Epithelial cell of esophagus (primary cell): ENCODE measurements around the gene KIF1A.

Experiments used
- DNase-seq: peaks from one replicate; pipeline ENCODE4 v3.0.0; 2010; ENCODE audit warnings: low read depth
- H3K4me3 ChIP-seq: 2 replicates; pipeline ENCODE4 v1.5.1; 2011; ENCODE audit warnings: mild to moderate bottlenecking, low read length, control low read depth
- TF ChIP-seq, protein P1 (sequence below): IDR thresholded peaks from 2 replicates; pipeline ENCODE4 v1.5.1; 2011; ENCODE audit warnings: low read depth, mild to moderate bottlenecking, low read length, control low read depth, inconsistent platforms; ENCODE audit not compliant: insufficient read depth; ENCODE audit errors: missing control alignments

The KIF1A gene

DNA sequence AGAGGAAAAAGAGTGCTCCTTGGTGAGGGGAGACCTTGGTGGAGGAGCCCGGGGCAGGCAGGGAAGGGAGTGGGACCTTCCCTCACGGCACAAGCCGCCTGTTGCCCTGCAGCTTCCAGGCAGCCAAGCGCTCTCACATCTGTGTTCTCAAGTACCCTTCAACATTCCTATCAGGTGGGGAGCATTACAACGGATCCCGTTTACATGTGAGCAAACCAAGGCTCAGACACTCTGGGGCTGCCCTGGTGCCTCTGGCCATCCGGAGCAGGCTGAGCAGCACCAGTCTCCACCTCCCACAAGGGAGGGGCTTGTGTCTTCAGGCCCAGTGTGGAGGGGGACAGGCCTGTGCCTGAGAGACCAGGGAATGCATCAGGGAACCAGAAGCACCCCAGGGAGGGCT is 70.5 kb downstream of the KIF1A start:
- DNase-seq = no peak
- TF ChIP-seq, protein P1, sequence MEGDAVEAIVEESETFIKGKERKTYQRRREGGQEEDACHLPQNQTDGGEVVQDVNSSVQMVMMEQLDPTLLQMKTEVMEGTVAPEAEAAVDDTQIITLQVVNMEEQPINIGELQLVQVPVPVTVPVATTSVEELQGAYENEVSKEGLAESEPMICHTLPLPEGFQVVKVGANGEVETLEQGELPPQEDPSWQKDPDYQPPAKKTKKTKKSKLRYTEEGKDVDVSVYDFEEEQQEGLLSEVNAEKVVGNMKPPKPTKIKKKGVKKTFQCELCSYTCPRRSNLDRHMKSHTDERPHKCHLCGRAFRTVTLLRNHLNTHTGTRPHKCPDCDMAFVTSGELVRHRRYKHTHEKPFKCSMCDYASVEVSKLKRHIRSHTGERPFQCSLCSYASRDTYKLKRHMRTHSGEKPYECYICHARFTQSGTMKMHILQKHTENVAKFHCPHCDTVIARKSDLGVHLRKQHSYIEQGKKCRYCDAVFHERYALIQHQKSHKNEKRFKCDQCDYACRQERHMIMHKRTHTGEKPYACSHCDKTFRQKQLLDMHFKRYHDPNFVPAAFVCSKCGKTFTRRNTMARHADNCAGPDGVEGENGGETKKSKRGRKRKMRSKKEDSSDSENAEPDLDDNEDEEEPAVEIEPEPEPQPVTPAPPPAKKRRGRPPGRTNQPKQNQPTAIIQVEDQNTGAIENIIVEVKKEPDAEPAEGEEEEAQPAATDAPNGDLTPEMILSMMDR = no peak
- H3K4me3 ChIP-seq = no peak overlapping the region

DNA sequence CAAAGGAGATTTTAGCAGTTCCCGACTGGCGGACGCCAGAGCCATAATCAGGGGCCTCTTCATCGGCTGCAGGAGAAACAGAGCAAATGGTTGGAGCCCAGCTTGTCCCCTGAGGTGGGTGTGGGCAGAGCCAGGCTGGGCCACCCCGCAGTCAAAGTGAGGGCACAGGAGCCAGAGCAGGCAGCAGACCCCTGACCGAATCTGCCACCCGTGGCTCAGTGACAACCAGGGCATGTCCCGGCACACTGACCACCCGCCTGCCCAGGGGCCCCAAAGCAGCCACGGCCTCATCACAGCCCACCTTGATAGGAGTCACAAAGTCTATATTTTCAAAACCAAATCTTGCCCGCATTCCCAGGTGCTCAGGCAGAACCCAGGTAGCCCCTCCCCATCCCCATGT is 72.8 kb downstream of the KIF1A start:
- no peak for DNase-seq
- TF ChIP-seq, protein P1 = no peak

DNA sequence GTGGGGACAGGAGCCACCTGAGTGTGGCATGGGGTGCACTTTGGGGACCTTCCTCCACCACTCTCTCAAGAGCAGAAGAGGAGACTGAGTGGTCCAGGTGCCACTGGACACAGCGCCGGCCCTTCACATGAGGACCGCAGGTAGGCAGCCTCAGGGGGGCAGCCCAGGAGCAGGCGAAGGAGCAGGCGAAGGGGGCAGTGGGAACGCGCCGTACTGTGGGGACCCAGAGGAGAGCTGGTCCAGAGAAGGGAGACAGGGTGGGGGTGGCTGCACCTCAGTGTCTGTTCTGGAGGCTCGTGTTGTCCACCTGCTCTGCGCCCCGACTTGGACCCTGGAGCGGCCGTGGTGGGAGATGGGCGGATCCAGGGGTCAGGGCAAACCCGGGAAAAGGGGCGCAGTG is 73.3 kb downstream of the KIF1A start:
- DNase-seq = no peak
- TF ChIP-seq, protein P1 = no peak
- no peak overlapping the region for H3K4me3 ChIP-seq

More for the DNA sequence above, 72.8 kb downstream of the KIF1A start:
- H3K4me3 ChIP-seq = no peak overlapping the region

DNA sequence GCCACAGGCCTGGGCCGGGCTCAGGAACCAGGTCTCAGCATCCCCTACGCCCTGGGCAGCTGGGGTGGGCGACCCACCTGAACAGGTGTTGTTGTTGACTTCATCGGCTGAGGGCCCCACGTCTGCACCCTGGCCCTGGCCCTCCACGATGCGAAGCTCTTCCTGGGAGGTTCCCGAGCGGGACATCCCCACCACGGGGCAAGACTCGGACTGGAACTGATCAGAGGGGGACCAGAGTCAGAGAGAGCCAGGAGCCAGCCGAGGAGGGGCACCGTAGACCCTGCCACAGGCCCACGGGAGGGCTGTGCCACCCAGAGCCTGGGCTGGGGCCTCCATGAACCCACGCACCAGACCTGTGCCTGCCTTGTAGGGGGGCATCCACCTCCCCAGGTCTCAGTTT is 74.1 kb downstream of the KIF1A start:
- TF ChIP-seq, protein P1 = no peak
- H3K4me3 ChIP-seq = no peak overlapping the region
- DNase-seq = no peak

DNA sequence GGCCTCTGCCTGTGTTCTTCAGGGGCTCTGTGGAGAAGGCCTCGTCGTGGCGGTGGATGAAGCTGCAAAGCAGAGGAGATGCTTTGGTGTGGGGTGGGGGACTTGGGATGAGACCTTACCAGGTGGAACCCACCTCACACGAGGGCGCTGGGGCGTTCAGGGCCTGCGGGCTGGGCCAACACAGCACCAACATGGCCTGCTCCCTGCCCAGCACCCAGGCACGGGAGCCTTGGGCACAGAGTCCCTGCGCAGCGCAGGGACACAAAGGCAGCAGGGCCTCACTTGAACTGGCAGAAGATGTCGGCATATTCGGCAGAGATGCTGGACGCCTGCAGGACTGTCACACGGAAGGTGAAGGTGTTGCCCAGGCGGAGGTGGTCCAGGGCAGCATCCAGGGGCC is 74.6 kb downstream of the KIF1A start:
- TF ChIP-seq, protein P1 = no peak
- DNase-seq = no peak
- H3K4me3 ChIP-seq = no peak overlapping the region

DNA sequence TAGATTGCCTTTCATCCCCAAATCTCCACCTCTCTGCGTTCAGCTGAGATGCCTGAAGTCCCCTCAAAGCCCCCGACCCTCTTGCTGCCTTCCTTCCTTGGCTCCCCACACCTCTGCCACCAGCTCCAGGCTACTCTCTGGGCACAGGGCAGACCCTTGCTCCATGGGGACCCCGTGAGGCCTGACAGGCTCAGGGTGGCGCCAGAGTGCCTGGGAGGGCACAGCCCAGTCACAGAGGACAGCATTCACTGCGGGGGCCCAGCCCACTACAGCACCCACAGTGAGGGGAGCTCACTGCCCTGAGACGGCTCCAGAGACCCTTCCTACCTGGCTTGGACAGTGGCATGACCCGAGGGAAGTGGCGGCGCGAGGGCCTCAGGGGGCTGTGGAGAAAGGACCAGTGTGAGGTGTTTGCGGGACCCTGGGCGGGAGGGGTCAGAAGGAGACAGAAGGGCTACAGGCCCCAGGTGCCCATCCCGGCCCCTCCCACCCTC is 77.4 kb downstream of the KIF1A start:
- no peak overlapping the region for H3K4me3 ChIP-seq
- DNase-seq = no peak
- TF ChIP-seq, protein P1 = no peak

DNA sequence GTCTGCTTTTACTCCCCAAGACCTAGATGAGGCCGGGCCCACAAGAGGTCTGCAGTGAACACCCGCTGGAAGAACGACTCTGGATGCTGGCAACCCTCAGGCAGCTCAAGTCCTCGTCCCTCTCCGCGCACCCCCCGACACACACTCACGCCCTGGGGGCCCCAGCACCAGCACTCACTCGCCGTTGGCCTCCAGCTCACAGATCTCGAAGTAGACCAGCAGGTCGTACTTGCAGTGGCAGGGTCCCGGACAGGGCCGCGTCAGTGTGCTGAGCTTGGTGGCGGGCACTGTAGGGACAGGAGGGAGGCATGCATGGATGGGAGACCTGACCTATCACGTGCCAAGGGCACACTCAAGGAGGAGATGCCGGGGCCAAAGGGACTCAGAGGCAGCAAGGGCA is 78.9 kb downstream of the KIF1A start:
- DNase-seq = no peak
- no peak overlapping the region for H3K4me3 ChIP-seq
- TF ChIP-seq, protein P1 = no peak
